H1 (cell line): ENCODE data around the gene YBX1. TPM values are rescaled to one million over a fixed set of nuclear protein-coding genes. Genes with fewer than 3 reads are reported as not detected.

Experiments
- CTCF ChIA-PET: fragments of 300-600 bp; sonication (Branson Sonifier 250); formaldehyde crosslinking; loops from one replicate; lab custom pipeline; 2021; ENCODE audit not compliant: partially characterized antibody; lab: Charles Lee
- POLR2A ChIA-PET: fragments of 300-600 bp; sonication (Branson Sonifier 250); formaldehyde crosslinking; loops from one replicate; lab custom pipeline; 2021; ENCODE audit warnings: inconsistent platforms; ENCODE audit not compliant: partially characterized antibody; lab: Charles Lee
- DNase-seq, 2 experiments: peaks; one replicate each; pipeline versions ENCODE4 v3.0.0 to v3.0.0-alpha.2; 2010 to 2022; ENCODE audit warnings: low spot score in 2 of 2, low read depth in 1 of 2, mixed read lengths in 1 of 2
- FAIRE-seq: peaks from 2 replicates; lab custom pipeline; 2011; peaks lifted over from hg19 to GRCh38; lab: Jason Lieb, UNC
- H2AFZ ChIP-seq: 2 replicates; pipeline ENCODE4 v1.8.1; 2012; ENCODE audit warnings: low read length, inconsistent platforms
- H2AK5ac ChIP-seq: 2 replicates; pipeline ENCODE4 v1.6.1; 2013; ENCODE audit warnings: low read depth, low read length
- H2BK120ac ChIP-seq: replicated peaks from 2 replicates; pipeline ENCODE3; 2013; ENCODE audit warnings: low read depth, low read length, inconsistent platforms
- H2BK12ac ChIP-seq: 2 replicates; pipeline ENCODE4 v1.6.1; 2013; ENCODE audit warnings: low read depth, low read length
- H2BK15ac ChIP-seq: 2 replicates; pipeline ENCODE4 v1.6.1; 2013; ENCODE audit warnings: low read length
- H2BK20ac ChIP-seq: 2 replicates; pipeline ENCODE4 v1.6.1; 2013; ENCODE audit warnings: low read length
- H2BK5ac ChIP-seq: 2 replicates; pipeline ENCODE4 v1.6.1; 2013; ENCODE audit warnings: low read depth, low read length
- H3K14ac ChIP-seq: 2 replicates; pipeline ENCODE4 v1.6.1; 2013; ENCODE audit warnings: inconsistent platforms; ENCODE audit not compliant: insufficient read length
- H3K18ac ChIP-seq: 2 replicates; pipeline ENCODE4 v1.6.1; 2013; ENCODE audit warnings: low read length; ENCODE audit errors: extremely low read depth
- H3K23ac ChIP-seq: 2 replicates; pipeline ENCODE4 v1.6.1; 2013; ENCODE audit warnings: inconsistent platforms; ENCODE audit not compliant: insufficient read length
- H3K23me2 ChIP-seq: 2 replicates; pipeline ENCODE4 v1.6.1; 2013; ENCODE audit warnings: low read depth, low read length
- H3K27ac ChIP-seq: 2 replicates; pipeline ENCODE4 v1.6.1; 2011; ENCODE audit warnings: low read depth, low read length, inconsistent platforms
- H3K27me3 ChIP-seq, 4 experiments: replicated peaks in 1 of 4; 1 replicate in 1 of 4; 2 replicates in 3 of 4; pipeline versions ENCODE4 v1.6.1 to v1.8.1; 2011 to 2013; ENCODE audit warnings: low read length in 3 of 4, mild to moderate bottlenecking in 3 of 4, inconsistent platforms in 2 of 4, mixed read lengths in 2 of 4, moderate library complexity in 1 of 4; ENCODE audit not compliant: control insufficient read depth in 3 of 4, insufficient read depth in 3 of 4; ENCODE audit errors: extremely low read depth in 1 of 4
- H3K36me3 ChIP-seq, 4 experiments: 2 replicates each; pipeline versions ENCODE4 v1.6.1 to v1.8.1; 2011 to 2013; ENCODE audit warnings: mild to moderate bottlenecking in 4 of 4, low read length in 3 of 4, moderate library complexity in 2 of 4, control low read depth in 1 of 4, inconsistent platforms in 1 of 4; ENCODE audit not compliant: insufficient read depth in 4 of 4, control insufficient read depth in 2 of 4
- H3K4ac ChIP-seq: replicated peaks from 2 replicates; pipeline ENCODE3; 2013; ENCODE audit warnings: low read length, low read depth, mixed read lengths, inconsistent platforms; ENCODE audit not compliant: insufficient read length
- H3K4me1 ChIP-seq, 4 experiments: replicated peaks in 1 of 4; 1 replicate in 1 of 4; 2 replicates in 3 of 4; pipeline versions ENCODE4 v1.6.1 to v1.8.1; 2011 to 2013; ENCODE audit warnings: low read length in 3 of 4, inconsistent platforms in 2 of 4, mixed read lengths in 1 of 4; ENCODE audit not compliant: insufficient read depth in 4 of 4, control insufficient read depth in 3 of 4
- H3K4me2 ChIP-seq, 2 experiments: 2 replicates each; pipeline versions ENCODE4 v1.6.1 to v1.8.1; 2011 to 2013; ENCODE audit warnings: low read depth in 2 of 2, low read length in 2 of 2, control low read depth in 1 of 2, inconsistent platforms in 1 of 2, mild to moderate bottlenecking in 1 of 2; ENCODE audit not compliant: insufficient read depth in 1 of 2
- H3K4me3 ChIP-seq, 4 experiments: fragments of 200-600, 300-600 bp in 1 of 4; sonication (generic), shearing (Covaris generic), sonication (Bioruptor Twin) in 1 of 4; 2 replicates each; pipeline versions ENCODE4 v1.5.1 to v1.8.1; 2011 to 2016; ENCODE audit warnings: low read length in 4 of 4, low read depth in 3 of 4, control low read depth in 2 of 4, inconsistent platforms in 2 of 4, mild to moderate bottlenecking in 2 of 4, mixed read lengths in 1 of 4, moderate library complexity in 1 of 4; ENCODE audit not compliant: insufficient read depth in 2 of 4; ENCODE audit errors: extremely low read depth in 1 of 4
- H3K56ac ChIP-seq: replicated peaks from 2 replicates; pipeline ENCODE3; 2013; ENCODE audit warnings: low read depth, mild to moderate bottlenecking, mixed read lengths, low read length, inconsistent platforms; ENCODE audit not compliant: insufficient read length
- H3K79me1 ChIP-seq: 2 replicates; pipeline ENCODE4 v1.6.1; 2013; ENCODE audit warnings: low read depth, low read length, control low read depth
- H3K79me2 ChIP-seq, 2 experiments: 2 replicates each; pipeline versions ENCODE4 v1.6.1 to v1.8.1; 2012 to 2013; ENCODE audit warnings: low read length in 2 of 2, mild to moderate bottlenecking in 2 of 2, inconsistent platforms in 1 of 2; ENCODE audit not compliant: insufficient read depth in 2 of 2, control insufficient read depth in 1 of 2
- H3K9ac ChIP-seq, 4 experiments: replicated peaks in 1 of 4; 1 replicate in 1 of 4; 2 replicates in 3 of 4; pipeline versions ENCODE4 v1.6.1 to v1.8.1; 2011 to 2013; ENCODE audit warnings: low read depth in 3 of 4, low read length in 3 of 4, control low read depth in 2 of 4, mild to moderate bottlenecking in 2 of 4, moderate library complexity in 2 of 4, inconsistent platforms in 1 of 4; ENCODE audit errors: extremely low read depth in 1 of 4
- H3K9me3 ChIP-seq, 2 experiments: 2 replicates each; pipeline versions ENCODE4 v1.6.1 to v1.8.1; 2012 to 2013; ENCODE audit warnings: mild to moderate bottlenecking in 2 of 2, moderate library complexity in 2 of 2, control low read depth in 1 of 2, inconsistent platforms in 1 of 2, low read depth in 1 of 2, low read length in 1 of 2, mixed read lengths in 1 of 2; ENCODE audit not compliant: insufficient read depth in 2 of 2
- H4K20me1 ChIP-seq, 2 experiments: replicated peaks in 1 of 2; 2 replicates each; pipeline versions ENCODE3 to v1.8.1; 2011 to 2013; ENCODE audit warnings: inconsistent platforms in 2 of 2, low read length in 2 of 2, mild to moderate bottlenecking in 1 of 2; ENCODE audit not compliant: insufficient read depth in 2 of 2, control insufficient read depth in 1 of 2
- H4K5ac ChIP-seq: 2 replicates; pipeline ENCODE4 v1.6.1; 2013; ENCODE audit warnings: low read length, low read depth, mixed read lengths, inconsistent platforms; ENCODE audit not compliant: insufficient read length
- H4K8ac ChIP-seq: 2 replicates; pipeline ENCODE4 v1.8.0; 2013; ENCODE audit warnings: mild to moderate bottlenecking, moderate library complexity, low read length, inconsistent platforms; ENCODE audit not compliant: insufficient read depth; ENCODE audit errors: extremely low read depth
- H4K91ac ChIP-seq: replicated peaks from 2 replicates; pipeline ENCODE3; 2013; ENCODE audit warnings: low read length, mixed read lengths, inconsistent platforms; ENCODE audit not compliant: insufficient read length
- BACH1 ChIP-seq: IDR thresholded peaks from 2 replicates; pipeline ENCODE4 v1.6.1; 2012; ENCODE audit warnings: low read length, improper control_type of control experiment
- BRCA1 ChIP-seq: IDR thresholded peaks from 2 replicates; pipeline ENCODE4 v1.6.1; 2012; ENCODE audit warnings: low read depth, low read length, improper control_type of control experiment
- CBX5 ChIP-seq: fragments of 300-800, 300-1000 bp; sonication (generic); IDR thresholded peaks from 2 replicates; pipeline ENCODE4 v1.7.1; 2016; ENCODE audit warnings: antibody characterized with exemption, low read length, low read depth
- EP300 ChIP-seq, 2 experiments: IDR thresholded peaks; 1 replicate in 1 of 2; 2 replicates in 1 of 2; pipeline ENCODE4 v1.6.1; 2011 to 2012; ENCODE audit warnings: low read depth in 2 of 2, low read length in 2 of 2, mild to moderate bottlenecking in 2 of 2, borderline replicate concordance in 1 of 2, inconsistent platforms in 1 of 2, moderate library complexity in 1 of 2
- EZH2 ChIP-seq: fragments of 200-600 bp; sonication (generic); IDR thresholded peaks from 2 replicates; pipeline ENCODE4 v1.7.1; 2012; ENCODE audit warnings: low read depth, mild to moderate bottlenecking, moderate library complexity, low read length, inconsistent platforms; ENCODE audit not compliant: severe bottlenecking
- JUN ChIP-seq: IDR thresholded peaks from 2 replicates; pipeline ENCODE4 v1.6.1; 2011; ENCODE audit warnings: low read depth, mild to moderate bottlenecking, improper control_type of control experiment, low read length
- POLR2AphosphoS5 ChIP-seq: IDR thresholded peaks from 2 replicates; pipeline ENCODE4 v1.6.1; 2011; ENCODE audit warnings: low read depth, low read length
- RBBP5 ChIP-seq: IDR thresholded peaks from 2 replicates; pipeline ENCODE4 v1.7.1; 2012; ENCODE audit warnings: low read depth, mild to moderate bottlenecking, inconsistent platforms, low read length, moderate library complexity, borderline replicate concordance
- YY1 ChIP-seq: IDR thresholded peaks from 2 replicates; pipeline ENCODE4 v1.6.1; 2011; ENCODE audit warnings: low read depth, mild to moderate bottlenecking, low read length
- WGBS, 2 experiments: shearing (Covaris generic) in 1 of 2; methylation state at CpG; one replicate each; pipeline versions ENCODE4 v1.1.6 to v1.1.7; 2013 to 2015; ENCODE audit warnings: low lambda C conversion rate in 2 of 2, mixed read lengths in 2 of 2, inconsistent platforms in 1 of 2, low coverage in 1 of 2, missing lambda C conversion rate in 1 of 2; ENCODE audit not compliant: insufficient replicate concordance in 2 of 2, insufficient coverage in 1 of 2, insufficient read length in 1 of 2; ENCODE audit errors: extremely low coverage in 1 of 2, missing lambda C conversion rate in 1 of 2; 5-methylcytosine and 5-hydroxymethylcytosine counted together
- polyA plus RNA-seq, 7 experiments: library from polyadenylated mRNA; depleted of rRNA in 3 of 7; stranded (reverse) in 5 of 7; unstranded in 2 of 7; fragments of >200 nt in 5 of 7; fragments of 200-250 nt in 2 of 7; gene quantifications; 1 replicate in 5 of 7; 2 replicates in 1 of 7; 4 replicates in 1 of 7; pipeline versions ENCODE4 v1.2.1 to v1.2.3, GENCODE V29; 2011 to 2013; ENCODE audit warnings: missing spikeins in 2 of 7, mixed read lengths in 2 of 7
- total RNA-seq: library from RNA; stranded (reverse); fragmentation: NEBNext Ultra II Directional; extraction: Animal tissue kit (Norgen Biotek cat#: 25700); gene quantifications from 2 replicates; pipeline ENCODE4 v1.2.1, GENCODE V29; 2021

The YBX1 gene
- total and polyA plus RNA-seq, 2 of the 8 experiments (the other 6 are each of a cell fraction or from before 2014, with no cell fraction given), result 438 to 1,219 TPM

- H2AFZ ChIP-seq, result no peak overlapping the region
- 0 out of 2 replicates have a peak overlapping the region, but pooled peaks have one; percentile 70 for H2BK12ac ChIP-seq
- POLR2A ChIA-PET, result interaction anchor here (1.1 to 3.7 kb wide), 6 partner anchors 11 to 61 kb away, joined by 3 to 9 read pairs (median 4); partner anchors contain the start of genes C1orf50, P3H1 and YBX1
- H3K18ac ChIP-seq, result 0 out of 2 replicates have a peak overlapping the region, but pooled peaks have one; percentile 10
- TF ChIP-seq BRCA1 (no peak), RBBP5 (no peak), CBX5 (no peak), EP300 (IDR thresholded peaks at IDR 0.05; ENCODE audit: borderline replicate concordance in 1 of 2, low read depth in 2 of 2, low read length in 2 of 2) (no peak), BACH1 (no peak), JUN (no peak), YY1 (no peak), POLR2AphosphoS5 (no peak), EZH2 (no peak)
- peaks cover 3 to 11% (median 4%) of the 10 kb centered on the region in 4 experiments; a peak in 7 of 8 replicates for H3K36me3 ChIP-seq
- H3K79me2 ChIP-seq, result no peaks in the 10 kb centered on the region
- no peak overlapping the region for H3K23ac ChIP-seq
- DNase-seq (no peak), FAIRE-seq (no peak)
- H3K9me3 ChIP-seq, result no peaks in the 10 kb centered on the region
- H4K91ac ChIP-seq, result peak overlapping the region; percentile 20
- H3K14ac ChIP-seq, result no peak overlapping the region
- no peak overlapping the region for H2BK120ac ChIP-seq
- H2BK5ac ChIP-seq, result no peak overlapping the region
- H3K79me1 ChIP-seq, result peaks cover 3% of the 10 kb centered on the region; the same call in 1 of the 2 replicates
- H4K8ac ChIP-seq, result 0 out of 2 replicates have a peak overlapping the region, but pooled peaks have one; percentile 6
- H2AK5ac ChIP-seq, result no peak overlapping the region
- H3K23me2 ChIP-seq, result peaks cover 5% of the 10 kb centered on the region; the same call in 1 of the 2 replicates
- no peak overlapping the region for H2BK15ac ChIP-seq
- no peak overlapping the region for H3K4me3 ChIP-seq
- no peak overlapping the region for H4K5ac ChIP-seq
- H3K4me2 ChIP-seq, result no peak overlapping the region
- H3K56ac ChIP-seq, result no peak overlapping the region
- no peak overlapping the region for H3K4ac ChIP-seq
- no peak overlapping the region for H3K9ac ChIP-seq
- 86% methylated on average over 20 of the region's 21 CpGs; no CpG with 5 or more reads in 1 of the 2 experiments for WGBS, 2 experiments
- CTCF ChIA-PET, result interaction anchor here (0.5 to 9.8 kb wide), 6 partner anchors 9 to 165 kb away, joined by 3 to 77 read pairs (median 4); partner anchors contain the start of genes P3H1 and YBX1
- no peak overlapping the region for H3K27ac ChIP-seq
- peaks cover 0 to 35% (median 28%) of the 10 kb centered on the region in 4 experiments; a peak in 6 of 7 replicates for H3K4me1 ChIP-seq
- peaks cover 0 to 2% of the 10 kb centered on the region in 2 experiments for H4K20me1 ChIP-seq
- no peak overlapping the region for H2BK20ac ChIP-seq
- no peaks in the 10 kb centered on the region for H3K27me3 ChIP-seq
Observed at GRCh38 chr1:42743317-42744147, 61.3 kb downstream of the YBX1 start.
